Inflammatory macrophage (primary cell): ENCODE data around the gene ABI1.
"Not testable (repeated sequence)": the region's sequence is repeated elsewhere in the genome, so short reads cannot be mapped to it uniquely, and the experiment has no call there.

Source experiments
- DNase-seq, 2 donors: peaks; one replicate each; pipeline ENCODE4 v3.0.0-alpha.2; 2020 to 2022

The ABI1 gene

GRCh38 chr10:26804418-26805393 lies 56.1 kb downstream of the ABI1 start:
- no peak for DNase-seq

- no peak for DNase-seq
Measured at GRCh38 chr10:26803849-26804248, 56.9 kb downstream of the ABI1 start.

DNA sequence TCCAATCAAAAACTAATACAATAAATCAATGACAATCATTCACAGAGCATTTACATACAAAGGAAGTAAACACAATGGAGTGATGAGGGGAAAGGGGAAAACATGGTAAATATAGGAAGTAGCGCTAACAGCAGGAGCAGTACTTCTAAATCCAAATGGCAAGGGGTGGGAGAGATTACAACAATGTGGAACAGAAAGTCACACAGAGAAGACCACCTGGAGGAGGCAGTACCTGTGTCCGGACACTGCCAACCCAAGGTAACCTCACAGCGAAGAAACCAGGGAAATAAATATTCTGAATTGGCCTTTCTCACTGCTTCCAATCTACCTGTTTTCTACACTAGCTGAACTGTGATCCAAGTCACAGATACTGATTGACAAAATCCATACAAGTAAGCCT lies 58.2 kb downstream of the ABI1 start:
- DNase-seq, result no peak

DNA sequence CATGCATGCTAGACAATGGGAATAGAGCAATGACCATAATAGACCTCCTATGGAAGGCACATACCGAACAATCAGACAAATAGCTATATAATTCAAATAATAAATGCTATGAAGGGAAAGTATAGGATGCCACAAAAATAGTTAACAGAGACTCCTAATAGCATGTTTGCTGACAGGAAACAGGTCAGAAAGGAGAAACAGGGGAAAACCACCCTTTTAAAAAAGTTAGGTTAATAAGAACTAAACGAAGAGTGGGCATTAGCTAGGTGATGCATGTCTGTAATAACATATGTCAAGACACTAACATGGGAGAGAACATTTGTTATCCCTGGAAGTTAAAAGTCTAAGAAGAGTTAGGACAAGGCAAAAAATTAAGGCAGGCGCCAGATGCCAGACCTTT lies 58.9 kb downstream of the ABI1 start:
- DNase-seq, result no peak

DNA sequence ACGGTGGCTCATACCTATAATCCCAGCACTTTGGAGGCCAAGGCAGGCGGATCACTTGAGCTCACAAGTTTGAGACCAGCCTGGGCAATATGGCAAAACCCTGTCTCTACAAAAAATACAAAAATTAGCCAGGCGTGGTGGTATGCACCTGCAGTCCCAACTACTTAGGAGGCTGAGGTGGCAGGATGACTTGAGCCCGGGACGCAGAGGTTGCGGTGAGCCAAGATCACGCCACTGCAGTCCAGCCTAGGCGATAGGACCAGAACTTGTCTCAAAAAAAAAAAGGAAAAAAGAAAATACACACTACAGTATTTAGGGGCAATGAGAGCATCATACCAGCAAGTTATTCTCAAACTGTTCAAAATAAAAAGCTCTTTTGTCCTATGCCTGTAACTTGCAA lies 59.5 kb downstream of the ABI1 start:
- DNase-seq, result no peak

- DNase-seq, result no peak
Measured at GRCh38 chr10:26800468-26800867, 60.3 kb downstream of the ABI1 start.

- DNase-seq, result no peak
Measured at GRCh38 chr10:26799342-26799741, 61.4 kb downstream of the ABI1 start.

DNA sequence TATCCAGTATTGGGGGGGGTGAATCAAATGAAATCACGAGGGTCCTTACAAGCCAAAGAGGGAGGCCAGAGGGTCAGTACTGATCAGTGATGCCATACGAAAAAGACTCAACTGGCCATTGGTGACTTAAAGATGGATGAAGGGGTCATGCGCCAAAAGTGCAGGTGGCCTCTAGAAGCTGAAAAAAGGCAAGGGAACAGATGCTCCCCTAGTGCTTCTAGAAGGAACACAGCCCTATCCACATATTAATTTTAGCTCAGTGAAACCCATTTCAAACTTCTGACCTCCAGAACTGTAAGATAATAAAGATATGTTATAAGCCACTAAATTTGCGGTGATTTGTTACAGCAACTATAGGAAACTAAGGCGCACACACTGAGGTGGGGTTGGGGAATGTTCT lies 62.5 kb downstream of the ABI1 start:
- no peak for DNase-seq

DNA sequence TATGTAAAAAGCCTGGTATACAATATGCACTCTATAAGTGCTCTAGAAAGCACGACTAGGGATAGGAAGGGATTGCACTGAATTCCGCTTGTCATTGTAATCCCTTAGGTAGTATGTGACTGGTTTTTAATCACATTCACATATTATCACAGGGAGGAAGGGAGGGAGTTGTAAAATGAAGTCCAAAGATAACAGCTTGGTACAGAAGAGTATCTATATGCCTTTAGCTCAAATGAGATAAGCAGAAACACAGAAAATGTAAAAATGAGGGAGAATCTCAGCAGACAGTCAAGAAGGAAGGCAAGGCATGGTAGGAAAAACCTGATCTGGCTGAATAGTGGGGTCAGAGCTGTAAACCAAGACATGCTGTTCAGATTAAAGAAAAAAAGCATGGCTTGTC lies 63.4 kb downstream of the ABI1 start:
- DNase-seq, result no peak

- DNase-seq, result no peak
Measured at GRCh38 chr10:26792758-26793495, 67.8 kb downstream of the ABI1 start.

GRCh38 chr10:26790221-26790995 lies 70.3 kb downstream of the ABI1 start:
- no peak for DNase-seq

DNA sequence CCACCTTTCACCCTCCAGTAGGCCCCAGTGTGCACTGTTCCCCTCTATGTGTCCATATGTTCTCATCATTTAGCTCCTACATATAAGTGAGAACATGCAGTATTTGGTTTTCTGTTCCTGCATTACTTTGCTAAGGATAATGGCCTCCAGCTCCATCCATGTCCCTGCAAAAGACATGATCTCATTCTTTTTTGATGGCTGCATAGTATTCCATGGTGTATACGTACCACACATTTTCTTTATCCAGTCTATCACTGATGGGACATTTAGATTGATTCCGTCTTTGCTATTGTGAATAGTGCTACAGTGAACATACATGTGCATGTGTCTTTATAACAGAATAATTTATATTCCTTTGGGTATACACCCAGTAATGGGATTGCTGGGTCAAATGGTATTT lies 71.0 kb downstream of the ABI1 start:
- DNase-seq, result not testable (repeated sequence)

GRCh38 chr10:26787362-26787761 lies 73.4 kb downstream of the ABI1 start:
- DNase-seq, result no peak

- peak; percentile 25 to 61 for DNase-seq
Measured at GRCh38 chr10:26781797-26782196, 79.0 kb downstream of the ABI1 start.

DNA sequence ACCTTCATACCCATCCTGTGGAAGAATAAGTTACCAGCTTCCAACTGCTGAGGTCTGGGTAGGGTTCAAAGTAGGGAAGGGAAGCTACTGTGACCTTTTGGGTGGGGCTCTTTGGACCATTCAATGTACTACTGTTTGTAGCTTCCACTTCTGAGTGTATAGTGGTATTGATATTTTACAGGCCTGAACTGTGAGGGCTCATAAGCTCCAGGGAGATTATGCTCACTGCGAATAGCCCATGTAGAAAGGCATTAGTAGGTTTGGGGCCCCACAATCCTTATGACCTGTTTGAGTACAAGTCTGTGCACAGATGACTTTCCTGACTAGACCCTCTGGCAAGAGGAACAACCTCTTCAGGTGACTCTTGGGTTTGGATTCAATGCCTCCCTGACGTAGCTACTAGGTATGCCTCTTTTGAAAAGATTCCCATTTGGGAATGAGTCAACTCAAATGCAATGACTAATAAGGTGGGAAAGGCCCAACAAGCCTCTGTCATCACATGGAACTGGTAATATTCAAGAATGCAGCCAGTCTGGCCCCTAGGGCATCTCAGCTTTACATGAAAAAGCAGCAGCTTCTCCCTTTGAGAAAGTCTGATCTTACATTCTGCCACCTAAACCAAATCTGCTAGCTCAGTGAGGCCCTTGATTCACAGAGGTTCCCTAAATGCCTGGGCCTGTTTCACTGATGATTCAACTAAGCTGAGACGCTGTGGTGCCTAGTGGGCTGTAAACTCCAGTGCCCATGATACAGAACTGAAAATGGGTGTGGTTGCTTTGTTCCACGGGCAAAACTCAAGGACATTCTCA lies 79.8 kb downstream of the ABI1 start:
- DNase-seq, result peak; percentile 73 to 81

DNA sequence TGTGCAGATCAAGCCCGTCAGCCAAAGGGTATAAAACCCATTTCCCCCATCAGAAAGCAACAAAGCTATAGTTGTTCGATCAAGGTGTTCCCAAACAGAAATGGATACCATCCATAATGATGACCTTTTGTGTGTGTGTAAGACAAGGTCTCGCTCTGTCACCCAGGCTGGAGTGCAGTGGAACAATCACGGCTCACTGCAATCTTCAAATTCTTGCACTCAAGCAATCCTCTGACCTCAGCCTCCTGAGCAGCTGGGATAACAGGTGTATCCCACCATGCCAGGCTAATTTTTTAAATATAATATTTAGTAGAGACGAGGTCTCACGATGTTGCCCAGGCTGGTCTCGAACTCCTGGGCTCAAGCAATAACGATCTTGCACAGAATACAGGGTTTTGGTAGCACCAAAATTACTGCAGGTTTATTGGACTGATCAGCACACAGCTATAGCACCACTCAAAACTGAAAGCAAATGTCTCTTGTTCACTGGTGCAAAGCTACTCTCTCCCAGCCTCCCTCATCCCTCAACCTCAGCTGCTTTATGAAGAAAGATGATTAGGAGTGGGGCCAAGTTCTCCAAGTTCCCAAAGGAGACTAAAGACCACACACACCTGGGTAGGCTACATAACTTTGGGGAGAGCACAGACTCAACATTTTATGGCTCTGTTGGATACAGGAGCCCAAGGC lies 80.5 kb downstream of the ABI1 start:
- DNase-seq, result no peak

GRCh38 chr10:26779176-26779860 lies 81.4 kb downstream of the ABI1 start:
- peak; percentile 39 to 76 for DNase-seq

- DNase-seq, result no peak
Measured at GRCh38 chr10:26777686-26778085, 83.1 kb downstream of the ABI1 start.

GRCh38 chr10:26776258-26776657 lies 84.5 kb downstream of the ABI1 start:
- DNase-seq, result no peak

DNA sequence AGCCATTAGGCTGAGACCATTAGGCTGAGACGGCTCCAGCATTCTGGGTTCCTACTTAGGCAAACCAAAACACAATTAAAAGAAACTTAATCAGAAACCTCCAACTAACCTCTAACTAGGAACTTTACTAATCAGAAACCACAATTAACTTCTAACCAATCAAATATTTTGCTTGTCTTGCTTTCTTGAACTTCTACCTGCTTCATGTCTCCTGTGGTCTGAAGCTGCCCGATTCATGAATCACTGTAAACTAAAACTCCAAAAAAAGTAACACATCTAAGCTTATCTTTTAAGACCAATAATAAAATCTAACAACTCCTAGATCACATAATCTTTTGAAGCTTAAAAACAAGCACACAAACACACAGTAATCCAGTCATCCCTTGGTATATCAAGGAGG lies 87.1 kb downstream of the ABI1 start:
- no peak for DNase-seq

- DNase-seq, result no peak
Measured at GRCh38 chr10:26770069-26770468, 90.7 kb downstream of the ABI1 start.
